GM21717 (cell line): ENCODE data around the gene SOST.

Source experiments
- ATAC-seq: cut with Tn5 transposase; IDR thresholded peaks from one replicate; pipeline ENCODE4 v1.9.1; 2021; ENCODE audit warnings: mild to moderate bottlenecking, moderate library complexity; ENCODE audit not compliant: unreplicated experiment

The SOST gene

DNA sequence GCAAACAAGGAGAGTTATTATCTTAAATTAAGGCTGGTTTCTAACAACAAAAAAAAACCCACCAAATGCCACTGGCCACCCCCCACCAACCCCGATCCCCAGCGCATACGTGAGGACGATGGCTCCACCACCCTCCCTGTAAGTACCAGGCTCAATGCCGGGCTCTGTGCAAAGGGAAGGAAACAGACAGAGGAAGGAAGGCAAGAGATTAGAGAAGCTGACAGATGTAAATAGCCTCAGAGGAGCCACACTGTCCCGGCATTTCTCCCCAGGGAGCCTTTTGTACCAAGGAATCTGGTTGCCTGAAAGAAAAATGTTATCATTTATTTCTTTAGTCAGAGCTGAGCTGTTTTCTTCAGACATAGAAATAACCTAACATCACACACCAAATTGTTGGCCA lies 13.1 kb downstream of the SOST start:
- no peak for ATAC-seq

DNA sequence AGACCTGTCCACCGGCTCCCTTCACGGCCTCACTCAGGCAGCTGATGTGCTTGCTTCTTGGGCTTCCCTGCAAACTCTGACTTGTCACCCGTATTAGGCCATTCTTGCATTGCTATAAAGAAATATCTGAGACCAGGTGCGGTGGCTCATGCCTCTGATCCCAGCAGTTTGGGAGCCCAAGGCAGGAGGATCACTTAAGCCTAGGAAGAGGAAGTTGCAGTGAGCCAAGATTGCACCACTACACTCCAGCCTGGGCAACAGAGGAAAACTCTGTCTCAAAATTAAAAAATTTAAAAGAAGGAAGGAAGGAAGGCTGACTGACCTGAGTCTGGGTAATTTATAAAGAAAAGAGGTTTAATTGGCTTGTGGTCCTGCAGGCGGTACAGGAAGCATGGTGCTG lies 17.0 kb downstream of the SOST start:
- no peak for ATAC-seq

DNA sequence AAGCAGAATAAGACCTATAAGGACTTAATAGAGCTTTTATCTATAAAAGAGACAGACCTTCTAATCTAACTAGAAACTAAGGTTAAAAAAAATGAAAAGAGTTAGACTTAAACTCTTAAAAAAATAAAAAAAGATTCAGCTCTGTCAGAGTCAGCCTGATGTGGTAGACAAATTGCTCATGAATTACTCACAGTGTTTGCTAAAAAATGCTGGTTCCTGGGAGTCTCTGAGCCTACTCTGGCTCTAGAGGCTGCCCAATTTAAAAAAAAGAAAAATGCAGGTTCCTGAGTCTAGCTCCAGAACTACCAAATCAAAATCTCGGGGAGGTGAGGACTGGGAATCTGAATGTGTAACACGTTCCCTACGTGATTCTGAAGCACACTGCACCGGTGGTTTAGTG lies 18.1 kb downstream of the SOST start:
- no peak for ATAC-seq

DNA sequence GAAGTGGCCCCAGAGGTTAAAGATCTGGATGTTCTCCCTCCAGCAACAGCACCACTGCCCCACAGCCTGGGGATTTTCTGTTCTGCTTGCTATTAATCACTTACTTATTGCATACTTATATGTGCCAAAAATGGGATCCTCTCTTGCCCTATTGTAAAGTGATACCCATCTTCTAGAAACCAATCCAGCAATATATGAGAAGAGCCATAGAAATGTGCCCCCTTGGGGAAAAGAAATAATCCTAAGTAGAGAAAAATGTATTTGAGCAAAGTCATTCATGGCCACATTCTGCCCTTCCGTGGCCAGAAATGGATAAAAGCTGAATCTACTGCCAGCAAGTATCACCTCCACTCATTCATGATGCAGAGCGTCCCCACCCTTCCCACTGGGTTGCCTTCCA lies 20.9 kb downstream of the SOST start:
- ATAC-seq: no peak

DNA sequence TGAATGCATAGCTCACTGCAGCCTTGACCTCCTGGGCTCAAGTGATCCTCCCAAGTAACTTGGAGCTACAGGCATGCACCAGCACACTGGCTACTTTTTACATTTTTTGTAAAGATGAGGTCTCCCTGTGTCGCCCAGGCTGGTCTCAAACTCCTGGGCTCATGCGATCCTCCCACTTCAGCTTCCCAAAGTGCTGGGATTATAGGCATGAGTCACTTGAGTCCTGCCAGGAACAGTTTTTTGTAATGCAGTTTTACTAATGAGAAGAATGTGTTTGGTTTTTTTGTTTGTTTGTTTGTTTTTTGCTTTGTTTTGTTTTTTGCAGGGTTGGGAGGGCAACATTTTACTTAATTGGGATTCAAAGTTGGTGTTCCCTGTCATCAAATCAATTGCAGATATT lies 22.2 kb downstream of the SOST start:
- ATAC-seq: no peak

DNA sequence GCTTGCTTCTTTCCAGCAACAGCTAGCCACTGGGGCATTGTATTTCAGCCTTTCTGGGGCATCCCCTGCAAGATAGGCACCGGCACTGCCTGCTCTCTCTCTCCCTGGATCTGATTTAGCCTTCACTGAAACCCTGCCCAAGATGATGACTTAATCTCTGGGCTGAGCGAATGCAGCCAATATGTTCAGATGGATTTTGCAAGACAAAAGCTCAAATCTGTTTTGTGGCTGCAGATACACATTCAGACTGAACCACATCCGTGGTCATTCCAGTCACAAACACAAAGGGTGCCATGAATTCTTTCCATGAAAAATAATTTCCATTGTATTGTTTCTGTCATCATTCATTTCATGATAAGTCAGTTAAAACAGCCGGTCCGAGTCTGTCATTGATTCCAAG lies 24.2 kb downstream of the SOST start:
- ATAC-seq: no peak

DNA sequence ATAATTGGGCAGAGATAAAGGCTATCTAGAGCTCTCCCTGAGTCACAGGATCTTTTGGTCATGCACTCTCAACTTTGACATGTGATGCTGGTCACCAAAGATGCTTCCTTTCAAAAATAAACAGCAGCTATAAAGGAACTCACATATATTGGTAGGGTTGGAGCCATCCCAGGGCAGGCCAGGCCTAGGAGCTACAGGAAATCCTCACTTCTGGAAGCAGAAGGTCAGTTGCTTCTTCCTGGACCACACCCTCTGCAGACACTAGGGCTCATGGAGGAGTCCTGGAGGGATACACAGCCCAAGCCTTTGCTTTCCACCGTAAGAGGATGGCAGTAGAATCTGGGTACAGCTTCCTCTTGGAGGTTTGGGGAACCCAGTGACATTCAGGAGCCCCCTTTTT lies 24.6 kb downstream of the SOST start:
- ATAC-seq: no peak

DNA sequence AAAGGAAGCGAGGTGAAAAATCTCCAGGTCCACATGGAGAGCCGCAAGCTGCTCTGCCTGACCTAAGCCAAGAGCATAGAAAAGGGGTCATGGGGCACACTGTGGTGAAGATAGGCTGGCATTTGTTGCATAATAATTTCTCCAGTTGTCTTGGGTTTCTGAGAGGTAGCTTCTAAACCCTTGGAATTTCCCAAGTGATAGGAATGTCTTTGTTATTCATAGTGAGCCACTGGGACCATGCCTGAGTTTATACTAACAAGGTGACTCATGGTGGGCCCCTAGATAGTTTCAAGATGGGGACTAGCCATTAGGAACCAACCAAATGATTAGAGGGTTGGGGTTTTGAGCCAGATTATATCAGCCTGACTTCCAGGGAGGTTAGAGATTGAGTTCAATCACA lies 25.6 kb downstream of the SOST start:
- ATAC-seq: no peak

DNA sequence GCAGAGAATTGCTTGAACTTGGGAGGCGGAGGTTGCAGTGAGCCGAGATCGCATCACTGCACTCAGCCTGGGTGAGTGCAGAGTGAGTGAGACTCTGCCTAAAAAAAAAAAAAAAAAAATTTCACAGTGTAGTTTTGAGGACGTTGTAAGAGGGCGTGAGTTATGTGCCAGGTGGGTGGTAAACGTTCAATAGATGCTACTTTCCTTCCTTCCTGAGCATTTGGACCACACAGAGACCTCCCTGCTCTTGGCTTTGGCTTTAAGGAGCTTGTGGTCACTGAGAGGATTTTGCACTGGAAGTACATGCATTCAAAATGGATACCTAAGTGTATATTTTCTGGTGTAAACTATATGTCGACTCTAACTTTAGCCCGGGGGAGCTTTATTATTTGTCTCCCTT lies 30.5 kb downstream of the SOST start:
- no peak for ATAC-seq

DNA sequence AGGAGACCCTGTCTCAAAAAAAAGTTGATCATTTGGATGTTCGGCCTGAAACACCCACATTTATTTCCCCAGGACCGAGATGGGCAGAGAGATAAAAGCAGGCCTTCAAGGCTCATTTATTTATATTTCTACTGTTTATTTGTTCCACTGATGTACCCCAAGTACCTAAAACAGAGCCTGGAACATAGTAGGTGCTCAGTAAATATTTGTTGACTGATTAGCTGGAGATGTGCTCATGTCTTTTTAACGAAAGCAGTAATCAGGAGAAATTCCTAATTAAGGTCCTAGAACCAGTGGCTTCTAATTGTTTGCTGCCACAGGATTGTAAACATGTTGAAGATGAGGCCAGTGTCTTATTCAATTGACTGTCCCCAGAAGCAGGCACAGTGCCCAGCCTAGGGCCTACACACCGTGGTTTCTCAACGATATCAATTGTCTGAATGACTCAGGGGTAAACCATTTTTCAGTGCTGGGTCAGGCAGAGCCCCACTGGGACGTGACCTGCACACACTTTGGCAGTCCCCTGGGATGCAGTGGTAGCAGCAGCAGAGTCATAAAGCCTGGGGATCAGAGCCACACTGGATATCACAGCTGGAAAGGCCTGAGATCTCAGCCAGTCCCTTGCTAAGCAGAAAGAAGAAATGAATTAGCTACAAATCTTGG lies 34.8 kb downstream of the SOST start:
- no peak for ATAC-seq

DNA sequence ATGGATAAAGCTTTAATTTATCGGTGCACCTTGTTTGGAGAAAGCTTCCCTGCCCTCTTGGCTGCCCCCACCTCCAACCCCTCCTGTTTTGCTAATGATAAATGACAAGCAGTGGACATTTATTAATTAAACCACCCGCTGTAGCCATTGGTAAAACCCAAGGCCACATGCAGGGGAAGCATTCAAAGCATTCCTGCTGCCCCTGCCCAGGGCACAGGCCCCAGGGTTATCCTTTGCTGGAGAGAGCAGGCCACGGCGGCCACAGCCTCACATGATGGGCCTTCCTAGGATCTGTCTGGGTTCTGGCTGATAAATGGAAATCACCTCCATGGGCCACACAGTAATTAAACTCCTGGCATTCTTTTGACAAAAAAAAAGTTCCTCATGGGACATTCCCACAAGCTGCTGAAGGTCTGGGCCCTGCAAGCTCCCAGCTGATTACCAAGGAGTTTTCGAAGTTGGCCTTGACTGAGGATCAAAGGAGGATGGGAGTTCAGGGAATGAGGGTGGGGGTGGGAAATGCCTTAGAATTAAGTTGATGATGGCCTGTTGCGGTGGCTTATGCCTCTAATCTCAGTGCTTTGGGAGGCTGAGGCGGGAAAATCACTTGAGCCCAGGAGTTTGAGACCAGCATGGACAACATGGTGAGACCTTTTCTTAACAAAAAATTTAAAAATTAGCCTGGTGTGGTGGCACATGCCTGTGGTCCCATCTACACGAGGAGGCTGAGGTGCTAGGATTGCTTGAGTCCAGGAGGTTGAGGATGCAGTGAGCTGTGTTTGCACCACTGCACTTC lies 35.5 kb downstream of the SOST start:
- ATAC-seq: no peak

DNA sequence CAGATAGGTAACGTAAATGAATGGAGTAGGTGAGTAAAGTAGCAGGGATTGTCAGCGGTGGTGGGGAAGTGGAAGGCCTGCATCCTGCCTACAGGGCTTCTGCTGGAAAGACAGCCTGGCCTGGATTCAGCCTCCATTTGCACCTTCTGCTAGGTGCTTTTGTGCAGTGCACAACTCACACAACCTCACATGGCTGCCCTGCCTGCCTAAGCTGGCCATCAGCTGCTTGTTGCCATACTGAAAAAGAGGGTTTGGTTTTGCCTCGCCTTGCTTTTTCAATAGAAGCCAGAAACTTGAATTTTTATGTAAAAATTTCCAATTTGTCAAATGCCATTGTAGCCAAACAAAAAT lies 36.3 kb downstream of the SOST start:
- ATAC-seq: no peak

DNA sequence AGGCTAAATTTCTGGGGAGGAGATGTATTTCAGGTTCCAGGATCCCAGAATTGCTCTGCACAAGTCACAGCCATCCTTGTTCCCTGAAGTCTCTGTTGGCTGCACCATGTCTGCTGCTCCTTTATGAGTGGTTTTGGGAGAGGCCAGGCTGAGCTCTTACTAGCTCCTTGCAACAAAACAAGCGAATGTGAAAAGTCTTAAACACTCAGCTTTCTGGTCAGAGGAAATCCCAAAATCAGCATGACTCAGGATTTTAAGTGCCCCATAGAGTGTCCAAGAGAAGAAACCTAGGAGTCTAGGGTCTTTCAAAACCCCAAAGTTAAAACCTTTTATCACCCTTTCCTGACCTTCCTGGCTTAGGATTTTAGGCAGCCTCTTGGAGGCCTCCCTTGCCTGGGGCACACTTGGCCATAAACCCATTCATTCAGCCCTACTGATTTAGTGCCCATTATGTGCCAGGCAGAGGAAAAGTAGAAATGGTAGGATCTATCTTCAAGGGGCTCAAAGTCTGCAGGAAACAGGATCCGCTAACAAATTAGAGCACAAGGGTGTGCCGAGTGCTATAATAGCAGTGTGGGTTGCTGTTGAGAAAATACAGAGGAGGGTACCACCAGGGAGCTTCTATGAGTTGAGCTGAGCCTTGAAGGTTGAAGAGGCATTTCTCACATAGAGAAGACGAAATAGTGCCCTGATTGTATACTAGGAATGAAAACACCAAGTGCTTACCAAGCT lies 36.9 kb downstream of the SOST start:
- no peak for ATAC-seq

DNA sequence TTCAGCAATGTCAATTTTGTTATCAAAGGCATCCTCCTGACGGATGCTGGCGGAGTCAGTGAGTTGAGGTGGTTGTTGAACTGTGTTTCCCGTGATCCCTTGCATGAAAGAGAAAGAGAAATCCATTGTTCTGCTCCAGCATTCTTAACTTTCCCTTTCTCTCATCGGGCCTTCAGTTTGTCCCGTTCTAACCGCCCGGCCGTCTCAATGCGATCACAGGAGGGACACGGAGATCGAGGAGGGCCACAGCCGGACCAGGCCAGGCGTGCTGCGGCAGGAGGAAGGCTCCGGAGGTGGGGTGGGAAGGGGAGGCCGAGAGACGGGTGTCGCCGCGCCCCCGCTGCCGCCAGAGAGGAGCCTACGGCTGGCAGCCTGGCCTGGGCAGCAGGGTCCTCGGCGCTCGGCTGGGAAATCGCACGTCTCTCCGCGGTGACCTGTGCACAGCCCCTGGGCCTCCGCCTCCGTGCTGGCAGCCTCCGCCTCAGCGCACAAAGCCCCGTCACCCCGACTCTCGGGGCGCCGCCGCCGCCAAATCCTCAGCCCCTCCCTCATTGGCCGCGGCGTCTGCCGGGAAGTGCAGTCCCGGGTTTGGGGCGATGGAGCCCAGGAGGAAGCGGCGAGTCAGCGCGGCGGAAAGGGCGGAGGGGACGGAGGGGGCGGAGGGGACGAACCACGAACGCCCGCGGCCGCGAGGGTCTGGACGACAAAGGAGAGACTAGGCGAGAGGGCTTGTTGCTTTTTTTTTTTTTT lies 38.1 kb downstream of the SOST start:
- peak; percentile 48 for ATAC-seq

DNA sequence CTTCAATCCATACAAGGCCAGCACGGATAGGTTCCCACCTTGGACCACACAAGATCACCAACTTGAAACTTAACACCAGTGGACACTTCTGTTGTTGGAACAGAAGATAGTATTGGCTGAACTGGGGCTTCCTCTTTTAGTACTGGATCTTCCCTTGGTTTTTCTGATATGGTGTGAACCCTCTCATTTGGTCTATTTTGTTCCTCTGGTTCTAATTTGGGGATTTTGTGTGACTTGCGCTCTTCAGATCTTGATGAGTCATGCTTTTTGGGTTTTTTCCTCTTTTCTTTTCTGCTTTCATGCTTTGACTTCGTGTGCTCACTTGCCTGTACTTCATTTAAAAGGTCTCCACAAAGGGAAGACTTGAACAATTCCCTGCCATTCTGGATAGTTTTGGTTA lies 39.0 kb downstream of the SOST start:
- no peak for ATAC-seq

DNA sequence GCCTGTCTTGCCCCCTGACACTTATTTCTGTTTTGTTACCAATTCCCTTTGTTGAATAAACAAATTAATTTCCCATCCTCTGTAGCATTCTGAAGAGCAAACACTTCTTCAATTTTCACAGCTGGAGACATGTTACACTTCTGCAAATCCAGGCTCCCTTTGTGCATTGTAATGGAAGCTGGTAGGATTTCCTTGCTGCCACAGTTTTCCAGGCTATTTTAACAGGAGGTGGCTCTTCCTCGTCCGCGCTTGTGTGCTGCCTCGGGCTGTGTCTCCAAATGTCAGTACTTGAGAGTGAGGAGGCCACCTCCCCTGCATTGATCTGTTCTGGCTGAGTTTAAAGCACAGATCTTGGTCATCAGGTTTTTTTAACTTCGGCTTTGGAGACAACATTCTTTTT lies 40.0 kb downstream of the SOST start:
- ATAC-seq: no peak

DNA sequence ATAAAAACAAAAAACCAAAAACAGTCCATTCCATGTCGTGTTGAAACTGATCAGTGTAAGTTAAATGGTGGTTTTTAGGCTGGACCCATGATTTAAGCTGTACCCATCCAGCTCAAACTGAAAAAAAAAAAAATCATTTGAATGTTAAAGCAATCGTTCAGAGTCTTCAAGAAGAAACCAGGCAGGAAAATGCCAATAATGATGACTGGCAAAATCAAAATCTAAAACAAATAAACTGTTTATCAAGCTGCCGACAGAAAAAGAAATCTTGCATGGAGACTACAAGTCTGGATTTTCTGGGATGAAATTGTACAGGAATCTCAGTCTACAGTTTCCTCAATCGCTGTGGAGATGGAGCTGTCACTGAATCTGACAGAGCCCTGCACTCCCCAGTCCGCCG lies 40.7 kb downstream of the SOST start:
- ATAC-seq: no peak

DNA sequence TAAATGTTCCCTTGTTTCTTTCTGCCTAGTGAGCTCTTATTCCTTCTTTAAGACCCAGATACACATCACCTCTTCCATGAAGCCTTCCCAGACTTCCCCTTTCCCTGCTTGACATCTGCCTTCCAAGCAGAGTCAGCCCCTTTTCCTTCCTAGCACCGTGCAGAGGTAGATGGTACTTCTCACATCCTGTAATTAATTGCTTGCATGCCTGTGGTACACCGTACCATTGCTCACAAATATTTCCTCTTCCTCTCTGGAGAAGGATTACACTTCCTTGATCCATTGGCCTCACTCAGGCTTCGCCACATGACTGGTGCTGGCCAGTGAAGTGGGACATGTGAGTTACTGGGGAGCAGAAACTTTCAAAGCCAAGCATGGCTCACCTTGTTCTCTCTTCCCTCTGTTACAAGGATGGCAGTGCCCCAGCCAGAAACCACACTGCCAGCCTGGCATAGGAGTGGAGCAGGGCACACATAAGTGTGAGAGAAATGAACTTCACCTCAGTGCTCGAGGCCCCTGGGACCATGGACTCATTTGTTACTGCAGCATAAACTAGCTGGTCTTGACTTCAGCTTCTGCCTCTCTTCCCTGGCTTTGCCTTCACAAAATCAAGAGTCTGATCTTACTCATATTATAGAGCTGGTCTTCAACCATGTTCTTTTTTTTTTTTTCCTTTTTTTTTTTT lies 44.0 kb downstream of the SOST start:
- no peak for ATAC-seq

DNA sequence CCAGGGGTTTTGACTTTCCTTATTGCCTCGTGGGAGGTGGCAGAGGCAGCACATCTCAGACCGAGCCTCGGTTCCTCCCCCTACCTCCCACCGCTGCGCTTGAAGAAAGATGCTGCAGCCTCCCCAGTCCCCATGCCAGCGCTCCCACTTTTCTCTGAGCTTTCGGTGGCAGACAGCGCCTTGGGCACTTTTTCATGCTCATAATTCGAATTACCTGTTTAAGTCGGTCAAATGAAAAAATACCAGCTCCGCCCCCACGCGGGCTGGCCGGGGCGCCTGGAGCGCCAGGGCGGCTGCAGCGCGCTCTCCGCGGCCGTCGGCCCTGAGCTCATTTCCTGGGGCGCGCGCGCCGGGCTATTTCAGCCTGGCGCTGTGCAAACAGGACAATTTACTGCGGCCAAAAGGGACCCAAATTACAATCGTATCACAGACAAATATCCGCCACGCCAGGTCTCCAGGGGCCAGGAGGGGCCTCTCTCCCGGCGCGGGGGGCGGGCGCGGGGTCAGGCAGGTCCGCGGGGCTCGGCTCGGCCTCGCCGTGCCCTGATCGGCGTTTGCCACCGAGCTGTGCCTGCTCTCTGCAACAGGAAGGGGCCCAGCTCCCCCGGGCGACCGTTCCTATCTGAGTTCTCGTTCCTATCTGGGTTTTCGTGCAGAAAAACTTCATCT lies 45.0 kb downstream of the SOST start:
- no peak for ATAC-seq

DNA sequence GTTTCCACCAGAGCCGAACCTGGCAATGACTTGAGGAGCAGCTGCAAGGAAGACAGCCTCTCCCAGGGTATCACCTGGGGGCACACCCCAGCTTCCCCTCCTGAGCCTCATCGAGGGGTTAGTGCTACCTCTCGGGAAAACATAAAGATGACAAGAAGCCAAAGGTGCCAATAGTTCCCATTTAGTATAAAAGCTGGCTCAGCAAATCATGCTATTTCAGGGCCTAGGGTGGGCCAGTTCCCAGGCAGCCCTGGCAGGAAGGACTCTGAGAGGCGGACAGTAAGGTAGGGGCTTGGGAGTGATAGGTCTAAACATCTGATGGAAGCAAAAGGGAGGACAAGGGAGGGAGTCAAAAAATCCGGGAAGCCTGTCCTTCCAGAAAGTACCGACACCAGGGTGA lies 46.2 kb downstream of the SOST start:
- ATAC-seq: no peak
